ENCODE measurements around the gene TMC5. TPM values are rescaled to one million over a fixed set of nuclear protein-coding genes. Genes with fewer than 3 reads are reported as not detected.

Gene TMC5
- total and polyA plus RNA-seq, 2 of the 13 experiments (the other 11 are each of a cell fraction or from before 2014, with no cell fraction given) = 0.09 to 0.41 TPM

GRCh38 chr16:19524616-19525384 is 107.1 kb downstream of the TMC5 start (continued):
- no peak for TF ChIP-seq GMEB1 (CRISPR knock-in tag; IDR thresholded peaks at IDR 0.05; ENCODE audit: borderline replicate concordance)
- TF ChIP-seq, protein P1, sequence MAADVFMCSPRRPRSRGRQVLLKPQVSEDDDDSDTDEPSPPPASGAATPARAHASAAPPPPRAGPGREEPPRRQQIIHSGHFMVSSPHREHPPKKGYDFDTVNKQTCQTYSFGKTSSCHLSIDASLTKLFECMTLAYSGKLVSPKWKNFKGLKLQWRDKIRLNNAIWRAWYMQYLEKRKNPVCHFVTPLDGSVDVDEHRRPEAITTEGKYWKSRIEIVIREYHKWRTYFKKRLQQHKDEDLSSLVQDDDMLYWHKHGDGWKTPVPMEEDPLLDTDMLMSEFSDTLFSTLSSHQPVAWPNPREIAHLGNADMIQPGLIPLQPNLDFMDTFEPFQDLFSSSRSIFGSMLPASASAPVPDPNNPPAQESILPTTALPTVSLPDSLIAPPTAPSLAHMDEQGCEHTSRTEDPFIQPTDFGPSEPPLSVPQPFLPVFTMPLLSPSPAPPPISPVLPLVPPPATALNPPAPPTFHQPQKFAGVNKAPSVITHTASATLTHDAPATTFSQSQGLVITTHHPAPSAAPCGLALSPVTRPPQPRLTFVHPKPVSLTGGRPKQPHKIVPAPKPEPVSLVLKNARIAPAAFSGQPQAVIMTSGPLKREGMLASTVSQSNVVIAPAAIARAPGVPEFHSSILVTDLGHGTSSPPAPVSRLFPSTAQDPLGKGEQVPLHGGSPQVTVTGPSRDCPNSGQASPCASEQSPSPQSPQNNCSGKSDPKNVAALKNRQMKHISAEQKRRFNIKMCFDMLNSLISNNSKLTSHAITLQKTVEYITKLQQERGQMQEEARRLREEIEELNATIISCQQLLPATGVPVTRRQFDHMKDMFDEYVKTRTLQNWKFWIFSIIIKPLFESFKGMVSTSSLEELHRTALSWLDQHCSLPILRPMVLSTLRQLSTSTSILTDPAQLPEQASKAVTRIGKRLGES (CRISPR knock-in tag; IDR thresholded peaks at IDR 0.05; ENCODE audit: borderline replicate concordance) = no peak
- no peak for TF ChIP-seq GLI4 (CRISPR knock-in tag; IDR thresholded peaks at IDR 0.05; ENCODE audit: borderline replicate concordance)
- TF ChIP-seq MED1 (CRISPR knock-in tag; IDR thresholded peaks at IDR 0.05) = no peak; the same call in 1 of the 2 replicates
- TF ChIP-seq ZIK1 (CRISPR knock-in tag; IDR thresholded peaks at IDR 0.05; ENCODE audit: borderline replicate concordance, low read depth) = 0 out of 2 replicates have a peak, but pooled peaks have one; percentile 40
- 0 out of 2 replicates have a peak, but pooled peaks have one; percentile 49 for TF ChIP-seq BCL3 (CRISPR knock-in tag; IDR thresholded peaks at IDR 0.05)
- peak; percentile 77 for TF ChIP-seq ZFP36L1 (CRISPR knock-in tag; IDR thresholded peaks at IDR 0.05)
- no peak for TF ChIP-seq ZNF367 (CRISPR knock-in tag; IDR thresholded peaks at IDR 0.05; ENCODE audit: borderline replicate concordance)
- no peak for TF ChIP-seq ARID2 (CRISPR knock-in tag; IDR thresholded peaks at IDR 0.05; ENCODE audit: borderline replicate concordance)
- no peak; the same call in 1 of the 2 replicates for TF ChIP-seq THAP11 (CRISPR knock-in tag; IDR thresholded peaks at IDR 0.05)
- TF ChIP-seq SNAPC2 (CRISPR knock-in tag; IDR thresholded peaks at IDR 0.05) = 0 out of 2 replicates have a peak, but pooled peaks have one; percentile 36
- TF ChIP-seq ZBTB7B (CRISPR knock-in tag; IDR thresholded peaks at IDR 0.05) = 0 out of 2 replicates have a peak, but pooled peaks have one; percentile 6
- 0 out of 2 replicates have a peak, but pooled peaks have one; percentile 9 for TF ChIP-seq SETDB1 (CRISPR knock-in tag; IDR thresholded peaks at IDR 0.05; ENCODE audit: borderline replicate concordance)
- TF ChIP-seq, protein P2, sequence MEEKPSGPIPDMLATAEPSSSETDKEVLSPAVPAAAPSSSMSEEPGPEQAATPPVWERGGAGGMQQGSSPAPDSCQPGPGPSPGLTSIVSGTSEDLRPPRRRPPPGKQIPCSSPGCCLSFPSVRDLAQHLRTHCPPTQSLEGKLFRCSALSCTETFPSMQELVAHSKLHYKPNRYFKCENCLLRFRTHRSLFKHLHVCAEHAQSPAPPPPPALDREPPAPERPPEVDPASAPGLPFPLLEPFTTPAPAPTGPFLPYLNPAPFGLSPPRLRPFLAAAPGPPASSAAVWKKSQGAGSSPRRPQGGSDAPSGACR (CRISPR knock-in tag; IDR thresholded peaks at IDR 0.05) = no peak; the same call in 1 of the 2 replicates
- TF ChIP-seq, protein P3, sequence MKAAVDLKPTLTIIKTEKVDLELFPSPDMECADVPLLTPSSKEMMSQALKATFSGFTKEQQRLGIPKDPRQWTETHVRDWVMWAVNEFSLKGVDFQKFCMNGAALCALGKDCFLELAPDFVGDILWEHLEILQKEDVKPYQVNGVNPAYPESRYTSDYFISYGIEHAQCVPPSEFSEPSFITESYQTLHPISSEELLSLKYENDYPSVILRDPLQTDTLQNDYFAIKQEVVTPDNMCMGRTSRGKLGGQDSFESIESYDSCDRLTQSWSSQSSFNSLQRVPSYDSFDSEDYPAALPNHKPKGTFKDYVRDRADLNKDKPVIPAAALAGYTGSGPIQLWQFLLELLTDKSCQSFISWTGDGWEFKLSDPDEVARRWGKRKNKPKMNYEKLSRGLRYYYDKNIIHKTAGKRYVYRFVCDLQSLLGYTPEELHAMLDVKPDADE (CRISPR knock-in tag; IDR thresholded peaks at IDR 0.05) = no peak
- TF ChIP-seq EED (CRISPR knock-in tag; IDR thresholded peaks at IDR 0.05) = no peak
- TF ChIP-seq ZSCAN25 (CRISPR knock-in tag; IDR thresholded peaks at IDR 0.05) = peak; percentile 56; the same call in 1 of the 2 replicates
- 0 out of 2 replicates have a peak, but pooled peaks have one; percentile 16 for TF ChIP-seq HDAC1 (CRISPR knock-in tag; IDR thresholded peaks at IDR 0.05)
- TF ChIP-seq ZNF329 (CRISPR knock-in tag; IDR thresholded peaks at IDR 0.05; ENCODE audit: low read depth) = no peak
